Measurements from ENCODE around the gene ATP13A3. TPM values are rescaled to one million over a fixed set of nuclear protein-coding genes. Genes with fewer than 3 reads are reported as not detected.

Gene ATP13A3
- total RNA-seq, 1 donor from 2014 or later, result 146 TPM

DNA sequence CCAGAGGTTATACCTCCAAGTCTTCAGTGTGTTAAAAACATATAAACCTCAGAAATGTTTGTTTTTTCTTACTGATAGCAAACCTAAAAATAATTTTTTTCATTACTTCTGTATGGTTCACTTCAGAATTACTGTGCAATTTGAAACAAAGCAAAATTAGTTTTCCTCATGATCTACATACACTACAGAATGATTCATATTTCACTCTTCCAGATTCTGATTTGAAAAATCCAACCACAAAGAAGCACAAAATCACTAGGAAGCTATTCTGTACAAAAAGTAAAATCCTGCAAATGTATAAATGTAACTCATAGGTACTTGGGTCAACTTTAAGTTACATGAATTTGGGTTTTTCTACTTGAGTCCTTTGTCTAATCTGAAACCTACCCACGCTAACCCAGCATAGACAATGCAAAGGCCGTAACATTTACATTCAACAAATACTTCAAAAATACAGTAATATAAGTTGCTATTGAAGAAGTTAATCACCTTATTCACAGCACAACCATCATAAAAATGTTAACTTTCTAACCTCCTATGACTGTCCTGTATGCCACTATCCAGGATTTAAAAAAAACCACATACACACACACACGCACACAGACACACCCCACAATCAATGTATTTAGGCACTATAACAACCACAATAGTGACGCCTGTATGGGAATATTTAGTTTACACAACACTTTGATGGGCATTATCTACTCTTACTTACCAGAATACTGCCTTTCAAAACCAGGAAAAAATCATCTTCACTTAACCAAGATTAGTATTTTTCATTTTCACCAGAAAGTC lies 11.5 kb downstream of the ATP13A3 start:
- DNase-seq, result no peak

DNA sequence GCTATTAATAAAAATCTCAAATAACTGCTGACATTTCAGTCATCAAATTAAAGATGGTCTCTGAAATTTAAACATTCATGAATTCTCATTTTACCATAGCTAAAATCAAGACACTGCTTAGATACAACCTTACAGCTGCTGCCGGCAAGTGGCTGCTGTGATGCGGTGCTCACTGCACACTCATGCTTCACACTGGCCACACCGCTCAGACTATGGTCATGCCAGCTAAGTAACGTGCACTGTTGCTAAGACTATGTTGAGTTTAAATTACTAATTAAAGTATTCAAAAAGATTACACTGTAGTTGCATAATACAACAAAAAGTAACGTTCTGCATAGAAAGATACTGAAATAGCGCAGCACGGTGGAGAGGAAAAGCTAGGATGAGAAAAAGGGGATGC lies 12.1 kb downstream of the ATP13A3 start:
- no peak for DNase-seq

DNA sequence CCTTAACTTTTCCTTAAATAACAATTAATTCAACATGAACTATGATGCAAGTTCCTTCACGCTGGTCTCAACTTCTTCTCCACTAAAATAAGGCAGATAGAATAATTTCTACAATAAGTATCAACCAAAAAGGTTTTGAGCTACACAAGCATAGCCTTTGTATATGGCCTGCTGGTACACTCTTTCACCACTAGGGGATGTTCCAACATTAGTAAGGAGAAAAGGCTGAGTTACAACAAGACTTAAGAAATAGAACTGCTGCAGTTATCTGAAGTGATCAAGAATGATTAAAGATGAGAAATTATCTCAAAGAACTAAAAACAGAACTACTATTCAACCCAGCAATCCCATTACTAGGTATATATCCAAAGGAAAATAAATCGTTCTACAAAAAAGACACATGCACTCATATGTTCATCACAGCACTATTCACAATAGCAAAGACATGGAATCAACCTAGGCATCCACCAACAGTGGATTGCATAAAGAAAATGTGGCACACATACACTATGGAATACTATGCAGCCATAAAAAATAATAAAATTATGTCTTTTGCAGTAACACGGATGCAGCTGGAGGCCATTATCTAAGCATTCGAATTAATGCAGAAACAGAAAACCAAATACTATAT lies 14.4 kb downstream of the ATP13A3 start:
- DNase-seq, result no peak

DNA sequence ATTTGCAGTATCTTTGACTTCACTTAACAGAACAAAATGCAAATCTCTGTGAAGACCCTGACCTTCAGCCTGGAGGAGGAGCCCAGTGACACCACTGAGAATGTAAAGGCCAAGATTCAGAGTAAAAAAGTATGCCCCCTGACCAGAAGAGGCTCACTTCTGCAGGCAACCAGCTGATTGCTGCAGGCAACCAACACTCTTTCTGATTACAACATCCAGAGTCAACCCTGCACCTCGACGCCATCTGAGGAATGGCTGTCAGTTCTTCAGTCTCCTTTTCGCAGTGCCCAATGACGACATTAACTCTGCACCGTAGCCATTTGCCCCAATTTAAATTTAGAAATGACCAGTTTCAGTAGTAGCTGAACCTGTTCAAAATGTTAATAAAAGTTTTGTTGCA lies 14.9 kb downstream of the ATP13A3 start:
- no peak for DNase-seq

DNA sequence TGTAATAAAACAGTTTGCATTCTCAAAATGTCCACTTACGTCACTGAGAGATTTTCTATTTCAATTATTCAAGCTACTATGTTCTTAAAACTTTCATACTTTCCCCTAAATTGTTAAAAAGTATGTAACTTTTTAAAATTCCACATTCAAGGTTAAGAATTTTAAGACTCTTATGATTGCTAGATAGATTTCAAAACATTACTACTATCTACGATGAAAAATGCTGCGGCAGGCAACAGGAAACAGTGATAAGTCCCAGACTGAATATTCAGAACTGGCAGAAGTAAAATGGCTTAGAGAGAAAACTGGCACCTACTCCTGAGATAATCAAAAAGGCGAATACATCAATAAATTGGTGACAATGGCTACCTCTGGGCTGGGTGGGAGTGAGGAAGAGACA lies 16.2 kb downstream of the ATP13A3 start:
- no peak for DNase-seq

DNA sequence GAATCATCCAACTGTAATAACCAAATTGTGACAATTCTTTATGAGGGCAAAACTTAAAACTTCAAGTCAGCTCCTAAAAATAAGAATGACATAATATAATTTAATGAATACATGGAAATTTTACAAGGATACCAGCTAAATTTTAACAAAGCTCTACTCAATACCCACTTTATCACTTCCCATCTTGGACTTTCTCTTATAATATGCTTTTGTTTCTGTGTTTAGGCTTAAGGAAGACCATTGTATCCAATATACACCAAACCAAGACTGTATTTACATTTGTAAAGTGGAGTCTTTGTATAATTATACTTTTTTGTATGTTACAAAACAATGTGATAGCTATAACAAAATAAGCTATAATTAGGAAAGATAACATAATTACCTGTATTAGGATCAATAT lies 16.8 kb downstream of the ATP13A3 start:
- no peak for DNase-seq

DNA sequence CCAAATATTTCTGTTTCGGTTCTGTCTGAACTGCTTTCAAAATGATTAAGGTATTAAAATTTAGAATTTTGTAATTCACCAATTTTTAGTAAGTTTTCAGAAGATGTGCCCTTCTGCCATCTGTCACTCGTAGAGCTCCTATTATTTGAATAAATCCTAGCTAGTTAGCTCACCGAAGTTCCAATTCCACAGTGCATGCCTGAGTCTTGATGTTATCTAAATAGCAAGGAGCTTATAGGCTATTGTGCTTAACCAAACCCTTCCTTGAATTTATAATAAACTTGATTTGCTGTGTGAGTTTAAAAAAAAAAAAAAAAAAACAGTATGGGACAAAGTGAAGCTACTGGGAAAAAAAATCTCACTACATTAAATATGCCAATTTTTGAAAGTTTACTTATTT lies 18.7 kb downstream of the ATP13A3 start:
- no peak for DNase-seq

DNA sequence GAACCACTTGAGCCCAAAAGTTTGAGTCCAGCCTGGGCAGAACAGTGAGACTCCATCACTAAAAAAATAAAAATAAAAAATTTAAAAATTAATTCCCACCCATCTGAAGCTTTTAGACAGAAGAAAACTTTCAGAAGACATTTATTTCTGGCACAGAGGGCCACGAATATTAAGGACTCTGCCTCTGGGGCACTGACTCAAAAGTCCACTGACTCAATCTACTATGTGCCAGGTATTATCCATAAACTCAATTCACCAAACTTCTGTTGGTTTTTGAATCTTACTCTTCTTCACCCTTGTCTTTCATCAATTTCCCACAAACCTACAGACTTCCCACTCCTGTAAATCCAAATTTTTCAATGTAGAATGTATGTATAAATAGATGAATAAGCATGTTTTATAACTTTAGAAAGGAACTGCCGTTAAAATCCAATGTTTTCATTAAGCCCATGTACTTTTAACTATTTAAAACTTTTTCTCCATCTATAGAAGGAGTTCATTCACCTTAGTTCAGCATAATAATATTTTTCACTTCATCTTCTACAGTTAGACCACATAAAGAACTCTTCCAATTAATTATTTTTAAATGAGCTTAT lies 19.9 kb downstream of the ATP13A3 start:
- no peak for DNase-seq

DNA sequence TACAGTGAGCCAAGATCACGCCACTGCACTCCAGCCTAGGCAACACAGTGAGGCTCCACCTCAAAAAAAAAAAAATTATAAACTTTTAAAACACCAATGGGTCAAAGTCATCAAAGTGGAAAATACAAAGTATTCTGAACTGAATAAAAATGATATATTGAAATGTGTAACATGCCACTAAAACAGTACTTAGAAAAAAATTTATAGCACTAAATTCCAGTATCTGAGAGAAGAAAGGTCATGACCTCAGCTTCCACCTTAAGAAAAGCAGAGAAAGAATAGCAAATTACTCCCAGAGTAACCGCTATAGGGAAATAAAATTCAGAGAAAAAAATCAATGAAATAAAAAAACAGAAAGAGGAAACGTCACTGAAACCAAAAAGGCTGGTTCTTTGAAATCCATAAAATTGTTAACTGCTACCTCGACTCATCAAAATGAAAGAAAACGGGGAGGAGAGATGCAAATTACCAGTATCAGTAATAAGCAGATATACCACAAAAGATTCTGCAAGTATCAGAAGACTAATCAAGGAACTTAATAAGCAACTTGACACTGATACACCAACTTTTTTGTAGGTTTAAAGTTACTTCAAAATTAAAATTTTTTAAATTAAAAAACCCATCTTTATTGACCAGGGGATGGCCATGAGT lies 20.8 kb downstream of the ATP13A3 start:
- DNase-seq, result no peak

DNA sequence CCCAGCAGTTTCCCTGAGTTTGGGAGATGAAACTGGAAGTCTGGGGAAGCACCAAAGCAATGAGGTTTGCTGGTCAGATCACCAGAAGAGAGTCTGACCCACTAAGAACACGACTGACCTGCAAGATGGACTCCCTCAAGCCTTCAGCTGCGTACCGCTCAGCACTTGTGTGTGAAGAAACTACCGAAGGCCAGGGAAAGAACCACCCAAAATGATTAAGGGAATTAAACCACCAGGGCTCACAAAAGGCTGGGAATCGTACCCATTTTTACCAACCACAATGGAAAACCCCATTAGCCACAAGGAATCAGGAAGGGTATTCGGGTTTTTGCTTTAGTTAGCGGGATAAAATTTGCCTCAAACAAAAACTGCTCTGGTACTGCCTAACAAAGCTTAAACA lies 21.6 kb downstream of the ATP13A3 start:
- no peak for DNase-seq

DNA sequence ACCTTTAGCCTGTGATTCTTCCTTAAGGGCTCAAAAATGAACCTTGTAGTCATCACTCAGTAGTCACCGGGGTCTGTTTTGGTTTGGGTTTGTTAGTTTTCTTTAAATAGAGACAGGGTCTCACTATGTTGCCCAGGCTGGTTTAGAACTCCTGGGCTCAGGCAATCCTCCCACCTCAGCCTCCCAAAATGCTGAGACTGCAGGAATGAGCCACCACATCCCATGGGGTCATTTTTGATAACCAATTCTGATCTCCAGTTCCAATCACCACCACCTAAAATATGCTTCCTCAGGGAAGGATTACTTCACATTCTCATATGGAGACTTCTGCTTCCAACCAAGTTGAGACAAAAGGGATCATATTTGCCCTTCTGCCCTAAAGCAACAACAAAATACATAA lies 22.1 kb downstream of the ATP13A3 start:
- no peak for DNase-seq

DNA sequence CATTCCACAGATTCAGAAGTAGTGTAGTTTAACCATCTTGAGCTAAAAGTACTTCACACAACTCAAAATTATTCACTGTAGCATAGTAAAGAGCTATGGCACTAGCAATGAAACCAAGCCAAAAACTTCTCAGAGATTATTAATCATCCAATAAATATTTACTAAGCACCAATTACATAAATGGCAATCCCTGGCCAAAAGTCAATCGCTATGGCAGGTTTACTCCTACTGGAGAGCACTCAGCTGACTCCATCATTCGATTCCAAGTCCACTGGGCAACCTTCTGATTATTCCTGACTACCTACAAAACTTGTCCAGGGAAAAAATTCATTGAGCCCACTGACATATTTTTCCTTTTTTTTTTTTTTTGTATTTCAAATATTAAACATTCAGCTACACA lies 23.9 kb downstream of the ATP13A3 start:
- no peak for DNase-seq

DNA sequence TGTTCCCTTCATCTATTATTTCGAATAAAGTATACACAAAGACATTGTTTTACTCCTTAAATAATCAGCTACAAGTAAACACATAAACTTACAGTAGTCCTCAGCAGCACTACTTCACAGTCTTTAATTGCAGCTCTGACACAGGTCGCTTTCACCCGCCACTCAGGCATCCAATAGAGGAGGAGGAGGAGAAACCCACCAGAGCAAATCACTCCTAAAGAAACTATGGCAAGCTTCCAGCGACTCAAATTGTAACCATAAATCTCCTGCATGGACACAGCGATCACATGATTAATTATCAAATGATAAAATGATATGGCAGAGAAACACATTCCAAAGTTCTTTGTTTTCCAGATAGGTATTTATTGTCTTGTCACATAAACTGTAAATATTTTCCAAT lies 26.2 kb downstream of the ATP13A3 start:
- DNase-seq, result no peak

DNA sequence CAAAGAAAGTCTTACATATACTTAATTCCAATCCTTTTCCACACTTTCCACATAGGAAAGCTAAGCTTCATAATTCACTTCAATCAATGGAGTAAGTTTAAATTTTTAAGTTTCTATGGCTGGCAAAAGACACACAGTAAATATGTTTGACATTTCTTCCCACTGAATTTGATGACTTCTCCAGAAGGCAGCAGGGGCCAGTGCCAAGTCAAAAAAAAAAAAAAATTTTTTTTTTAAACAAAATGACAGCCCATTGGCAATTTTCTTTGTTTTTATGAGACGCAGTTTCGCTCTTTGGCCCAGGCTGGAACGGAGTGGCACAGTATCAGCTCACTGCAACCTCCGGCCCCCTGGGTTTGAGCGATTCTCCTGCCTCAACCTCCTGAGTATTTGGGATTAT lies 28.7 kb downstream of the ATP13A3 start:
- no peak for DNase-seq

DNA sequence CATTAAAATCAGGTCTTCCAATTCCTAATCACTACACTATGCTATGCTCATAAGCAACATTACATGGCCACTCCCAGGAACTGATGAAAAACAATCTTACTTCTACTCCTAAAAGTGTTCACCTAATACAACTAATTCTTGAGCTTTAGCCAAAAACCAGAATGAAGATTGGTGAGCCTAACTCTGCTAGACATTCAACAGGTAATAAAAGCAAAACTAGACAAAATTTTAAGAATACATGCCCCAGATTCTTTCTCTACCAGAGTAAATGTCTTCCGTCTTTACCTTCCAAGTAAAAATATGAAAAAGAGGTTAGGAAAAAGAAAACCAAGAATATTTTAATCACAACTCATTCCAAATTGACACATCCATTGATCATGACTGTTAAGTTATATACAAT lies 31.3 kb downstream of the ATP13A3 start:
- no peak for DNase-seq

DNA sequence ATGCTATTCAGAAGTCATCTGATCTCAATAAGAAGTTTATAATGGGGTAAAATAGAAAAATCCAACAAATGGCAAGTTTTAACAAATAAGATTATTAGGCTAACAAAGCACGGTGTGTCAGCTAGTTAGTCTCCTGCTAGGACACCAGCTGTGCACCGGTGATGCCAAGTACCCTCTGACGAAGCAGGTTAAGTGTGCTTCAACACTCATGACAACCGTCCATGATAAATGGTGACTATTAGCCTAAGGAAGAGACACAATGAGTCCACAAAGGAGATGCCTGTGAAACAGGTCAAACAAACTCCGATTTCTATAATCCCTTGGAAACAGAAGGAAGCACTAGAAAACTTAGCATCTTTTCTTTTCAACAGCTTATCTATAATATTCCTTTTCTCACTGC lies 36.5 kb downstream of the ATP13A3 start:
- DNase-seq, result no peak

DNA sequence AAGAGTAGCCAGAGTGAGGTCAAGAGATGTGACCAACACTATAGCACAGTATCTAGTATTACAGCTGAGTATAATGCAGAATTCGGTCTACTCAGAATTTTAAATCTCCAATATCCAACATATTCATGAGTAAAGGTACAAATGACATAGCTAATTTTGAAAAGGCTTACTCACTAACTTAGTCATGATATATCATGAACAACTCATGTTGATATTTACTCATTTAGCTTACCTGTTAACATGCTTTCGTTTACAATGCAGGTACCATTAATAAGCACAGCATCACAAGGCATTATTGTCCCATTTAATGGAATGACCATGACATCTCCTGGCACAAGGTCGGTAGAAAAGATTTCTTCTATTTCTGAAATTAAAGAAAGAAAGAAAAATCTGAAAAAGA lies 36.9 kb downstream of the ATP13A3 start:
- no peak for DNase-seq

DNA sequence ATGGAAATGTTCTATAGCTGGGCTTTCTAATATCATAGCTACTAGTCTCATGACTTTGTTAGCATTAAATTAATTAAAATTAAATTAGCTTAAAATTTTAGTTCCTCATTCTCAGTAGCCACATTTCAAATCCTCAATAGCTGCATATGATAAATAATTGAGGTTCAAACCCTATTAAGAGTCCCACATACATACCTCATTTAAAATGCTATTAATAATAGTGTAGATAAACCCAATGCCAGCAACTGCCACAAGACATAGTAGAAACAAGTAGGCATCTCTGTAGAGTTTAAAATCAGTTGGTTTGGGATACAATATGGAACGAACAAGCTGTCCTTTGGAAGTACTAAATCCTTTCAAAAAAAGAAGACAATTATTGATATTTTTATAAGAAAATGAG lies 39.1 kb downstream of the ATP13A3 start:
- no peak for DNase-seq

DNA sequence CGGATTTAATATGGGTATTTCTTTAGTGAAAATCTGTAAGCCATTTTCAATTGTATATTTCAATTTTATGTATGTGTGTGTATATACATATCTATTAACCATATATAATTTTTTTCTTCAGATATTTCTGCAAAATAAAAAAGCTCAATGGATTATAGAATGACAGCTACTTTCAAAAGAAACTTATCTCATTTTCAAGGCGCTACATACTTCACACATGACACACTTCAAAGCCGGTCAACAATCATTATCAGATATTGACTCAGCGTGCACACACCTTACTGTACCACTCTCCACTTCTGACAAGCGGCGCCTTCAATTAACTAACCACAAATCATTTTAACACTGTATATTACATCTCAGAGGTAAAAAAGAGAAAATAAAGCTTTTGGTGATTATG lies 39.6 kb downstream of the ATP13A3 start:
- DNase-seq, result no peak

DNA sequence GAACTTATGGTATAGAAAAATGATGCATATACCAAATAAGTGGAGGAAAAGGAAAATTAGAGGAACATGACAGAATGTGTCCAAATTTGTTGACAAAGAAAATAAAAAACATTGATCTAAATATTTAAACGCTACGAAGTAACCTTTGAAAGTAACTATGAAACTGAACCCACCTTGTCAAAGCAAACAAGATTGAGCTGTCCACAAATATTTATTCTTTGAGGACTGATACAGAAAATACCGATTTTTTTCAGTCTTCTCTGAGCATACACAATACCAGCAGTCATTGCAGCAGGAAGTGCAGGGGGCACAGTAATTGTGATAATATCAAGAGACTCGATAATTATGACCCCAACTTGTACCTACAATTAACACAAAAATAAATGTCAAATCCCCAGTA lies 40.0 kb downstream of the ATP13A3 start:
- no peak for DNase-seq

DNA sequence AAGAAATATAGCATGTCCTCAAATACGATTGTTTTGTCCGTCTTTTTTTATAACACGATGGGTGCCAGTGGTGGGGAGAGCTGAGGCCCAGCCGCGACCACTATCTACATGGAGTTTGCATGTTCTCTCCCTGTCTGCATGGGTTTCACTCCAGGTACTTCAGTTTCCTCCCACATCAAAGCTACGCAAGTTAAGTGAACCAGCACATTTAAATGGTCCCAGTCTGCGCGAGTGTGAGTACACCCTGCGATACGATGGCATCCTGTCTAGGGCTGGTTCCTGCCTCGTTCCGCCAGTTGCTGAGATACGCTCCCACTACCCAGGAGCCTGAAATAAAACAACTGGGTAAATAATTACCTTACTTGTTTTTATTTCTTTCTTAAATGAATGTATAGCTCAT lies 40.6 kb downstream of the ATP13A3 start:
- DNase-seq, result no peak

DNA sequence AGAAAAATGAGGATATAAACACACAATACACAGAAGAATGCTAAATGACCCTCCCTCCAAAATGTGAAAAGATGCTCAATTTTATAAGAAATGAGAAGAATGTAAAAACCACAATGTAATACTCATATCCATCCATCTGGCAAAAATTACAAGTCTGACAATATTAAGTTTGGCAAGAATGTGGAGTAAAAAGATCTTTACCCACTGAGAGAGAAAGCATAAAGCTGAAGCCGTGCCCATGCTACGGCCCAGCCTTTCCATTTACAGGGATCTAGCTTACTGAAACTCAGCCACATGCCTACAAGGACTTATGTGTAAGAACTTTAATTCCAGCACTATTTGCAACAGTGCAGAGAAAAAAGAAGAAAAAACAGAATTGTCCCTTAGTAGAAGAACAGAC lies 42.9 kb downstream of the ATP13A3 start:
- DNase-seq, result no peak

DNA sequence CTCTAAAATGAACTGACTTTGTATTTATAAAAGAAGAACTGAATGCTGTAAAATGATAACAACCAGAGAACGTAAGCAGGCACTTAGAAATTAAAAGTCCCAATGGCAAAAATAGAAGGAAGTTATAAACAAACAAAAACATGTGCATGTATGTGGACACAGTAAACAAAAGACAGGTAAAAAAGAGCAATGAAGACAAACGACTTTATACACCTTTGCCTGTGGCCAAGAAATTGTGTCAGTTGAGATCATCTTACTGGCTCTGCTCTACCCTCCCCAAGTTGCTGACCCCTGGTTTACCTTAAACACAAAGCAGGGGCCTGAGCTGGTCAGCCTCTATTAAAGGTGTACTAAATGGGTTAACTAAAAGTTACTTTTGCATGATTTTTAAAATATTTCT lies 46.0 kb downstream of the ATP13A3 start:
- DNase-seq, result no peak
